ENCODE results near the gene MDFI. TPM values are rescaled to one million over a fixed set of nuclear protein-coding genes. Genes with fewer than 3 reads are reported as not detected.

MDFI gene
- polyA plus RNA-seq, 1 experiment, result not detected

- POLR2A ChIA-PET, result no interaction called here
- DNase-seq (ENCODE audit: low read depth), result no peak
- no peak overlapping the region for H3K4me3 ChIP-seq (ENCODE audit: low read depth, low read length)
- TF ChIP-seq, protein P1, sequence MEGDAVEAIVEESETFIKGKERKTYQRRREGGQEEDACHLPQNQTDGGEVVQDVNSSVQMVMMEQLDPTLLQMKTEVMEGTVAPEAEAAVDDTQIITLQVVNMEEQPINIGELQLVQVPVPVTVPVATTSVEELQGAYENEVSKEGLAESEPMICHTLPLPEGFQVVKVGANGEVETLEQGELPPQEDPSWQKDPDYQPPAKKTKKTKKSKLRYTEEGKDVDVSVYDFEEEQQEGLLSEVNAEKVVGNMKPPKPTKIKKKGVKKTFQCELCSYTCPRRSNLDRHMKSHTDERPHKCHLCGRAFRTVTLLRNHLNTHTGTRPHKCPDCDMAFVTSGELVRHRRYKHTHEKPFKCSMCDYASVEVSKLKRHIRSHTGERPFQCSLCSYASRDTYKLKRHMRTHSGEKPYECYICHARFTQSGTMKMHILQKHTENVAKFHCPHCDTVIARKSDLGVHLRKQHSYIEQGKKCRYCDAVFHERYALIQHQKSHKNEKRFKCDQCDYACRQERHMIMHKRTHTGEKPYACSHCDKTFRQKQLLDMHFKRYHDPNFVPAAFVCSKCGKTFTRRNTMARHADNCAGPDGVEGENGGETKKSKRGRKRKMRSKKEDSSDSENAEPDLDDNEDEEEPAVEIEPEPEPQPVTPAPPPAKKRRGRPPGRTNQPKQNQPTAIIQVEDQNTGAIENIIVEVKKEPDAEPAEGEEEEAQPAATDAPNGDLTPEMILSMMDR (IDR thresholded peaks at IDR 0.05; ENCODE audit: insufficient read depth, low read depth, low read length), result no peak
- CTCF ChIA-PET, result no interaction called here
- H3K36me3 ChIP-seq (ENCODE audit: control insufficient read depth, insufficient read depth, low read length), result no peaks in the 10 kb centered on the region
- peaks cover 7% of the 10 kb centered on the region for H3K27me3 ChIP-seq (ENCODE audit: control insufficient read depth, insufficient read depth, low read length)
These were observed 10.7 kb downstream of the MDFI start for GRCh38 chr6:41648921-41649320.

DNA sequence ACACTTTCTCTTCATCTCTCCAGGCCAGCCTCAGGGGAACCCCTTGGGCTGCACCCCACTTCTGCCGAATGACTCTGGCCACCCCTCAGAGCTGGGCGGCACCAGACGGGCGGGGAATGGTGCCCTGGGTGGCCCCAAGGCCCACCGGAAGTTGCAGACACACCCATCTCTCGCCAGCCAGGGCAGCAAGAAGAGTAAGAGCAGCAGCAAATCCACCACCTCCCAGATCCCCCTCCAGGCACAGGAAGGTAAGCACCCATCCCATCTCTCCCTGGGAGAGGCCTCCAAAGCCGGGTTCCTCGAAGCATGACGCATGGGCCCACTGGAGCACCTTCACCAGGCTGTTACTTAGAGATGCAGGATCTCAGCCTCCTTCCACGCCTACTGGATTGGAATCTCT lies 11.3 kb downstream of the MDFI start:
- ChIA-PET CTCF (no interaction called here), POLR2A (no interaction called here)
- DNase-seq (ENCODE audit: low read depth), result no peak
- TF ChIP-seq, protein P1 (IDR thresholded peaks at IDR 0.05; ENCODE audit: insufficient read depth, low read depth, low read length), result no peak
- peaks cover 6% of the 10 kb centered on the region for H3K27me3 ChIP-seq (ENCODE audit: control insufficient read depth, insufficient read depth, low read length)
- H3K36me3 ChIP-seq (ENCODE audit: control insufficient read depth, insufficient read depth, low read length), result no peaks in the 10 kb centered on the region
- no peak overlapping the region for H3K4me3 ChIP-seq (ENCODE audit: low read depth, low read length)

GRCh38 chr6:41650120-41650519 lies 11.9 kb downstream of the MDFI start:
- TF ChIP-seq, protein P1 (IDR thresholded peaks at IDR 0.05; ENCODE audit: insufficient read depth, low read depth, low read length), result no peak
- H3K4me3 ChIP-seq (ENCODE audit: low read depth, low read length), result no peak overlapping the region
- H3K36me3 ChIP-seq (ENCODE audit: control insufficient read depth, insufficient read depth, low read length), result no peaks in the 10 kb centered on the region
- H3K27me3 ChIP-seq (ENCODE audit: control insufficient read depth, insufficient read depth, low read length), result peaks cover 9% of the 10 kb centered on the region
- no peak for DNase-seq (ENCODE audit: low read depth)
- CTCF ChIA-PET, result no interaction called here
- POLR2A ChIA-PET, result no interaction called here

GRCh38 chr6:41651246-41651961 lies 13.1 kb downstream of the MDFI start:
- CTCF ChIA-PET, result interaction anchor here (1.3 kb wide), 1 partner anchor 29 kb away, joined by 3 read pairs; no protein-coding TSS in a partner anchor
- TF ChIP-seq, protein P1 (IDR thresholded peaks at IDR 0.05; ENCODE audit: insufficient read depth, low read depth, low read length), result no peak
- POLR2A ChIA-PET, result no interaction called here
- H3K27me3 ChIP-seq (ENCODE audit: control insufficient read depth, insufficient read depth, low read length), result peaks cover 11% of the 10 kb centered on the region
- DNase-seq (ENCODE audit: low read depth), result no peak
- no peaks in the 10 kb centered on the region for H3K36me3 ChIP-seq (ENCODE audit: control insufficient read depth, insufficient read depth, low read length)
- H3K4me3 ChIP-seq (ENCODE audit: low read depth, low read length), result no peak overlapping the region

DNA sequence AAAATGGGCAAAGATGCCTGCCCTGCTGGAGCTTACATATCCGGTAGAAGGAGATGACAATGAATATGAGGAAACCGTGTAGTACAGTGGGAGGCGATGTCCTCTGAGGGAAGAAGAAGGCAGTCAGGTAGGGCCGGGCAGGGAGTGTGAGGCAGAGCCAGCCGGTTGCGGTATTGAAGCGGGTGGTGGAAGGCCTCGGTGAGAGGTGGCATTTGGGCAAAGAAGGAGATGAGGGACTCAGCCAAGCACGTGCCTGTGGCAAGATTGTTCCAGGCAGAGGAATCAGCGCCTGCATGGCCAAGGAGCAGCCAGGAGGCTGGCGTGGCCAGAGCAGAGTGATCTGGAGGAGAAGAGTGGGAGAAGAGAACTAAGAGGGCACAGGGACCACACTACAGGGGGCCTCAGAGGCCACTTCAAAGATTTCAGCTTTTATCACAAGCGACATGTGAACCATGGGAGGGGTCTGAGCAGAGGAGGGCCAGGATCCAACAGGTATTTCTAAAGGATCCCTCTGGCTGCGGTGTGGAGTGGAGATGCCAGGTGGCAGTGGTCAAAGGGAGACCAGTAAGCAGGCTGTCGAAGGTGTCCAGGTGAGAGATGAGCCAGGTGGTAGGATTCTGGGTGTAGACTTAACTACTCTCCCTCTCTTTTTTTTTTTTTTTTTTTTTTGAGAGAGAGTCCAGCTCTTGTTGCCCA lies 13.8 kb downstream of the MDFI start:
- ChIA-PET CTCF (interaction anchor here (1.3 kb wide), 1 partner anchor 28 kb away, joined by 3 read pairs; no protein-coding TSS in a partner anchor), POLR2A (no interaction called here)
- Histone ChIP-seq H3K4me3 (ENCODE audit: low read depth, low read length) (no peak overlapping the region), H3K27me3 (ENCODE audit: control insufficient read depth, insufficient read depth, low read length) (peaks cover 11% of the 10 kb centered on the region), H3K36me3 (ENCODE audit: control insufficient read depth, insufficient read depth, low read length) (no peaks in the 10 kb centered on the region)
- TF ChIP-seq, protein P1 (IDR thresholded peaks at IDR 0.05; ENCODE audit: insufficient read depth, low read depth, low read length), result no peak
- no peak for DNase-seq (ENCODE audit: low read depth)
